ENCODE data around the gene DRD2.

Gene DRD2

GRCh38 chr11:113488931-113489351, 13.7 kb upstream of the DRD2 start:
- Histone ChIP-seq H3K9ac (no peak overlapping the region), H3K4me3 (ENCODE audit: low read depth, low read length) (no peak overlapping the region), H3K4me2 (ENCODE audit: low read length) (no peak overlapping the region), H3K9me3 (ENCODE audit: control insufficient read depth, low read length) (no peaks in the 10 kb centered on the region), H2AFZ (no peak overlapping the region), H3K36me3 (ENCODE audit: control insufficient read depth, insufficient read depth, low read length) (no peaks in the 10 kb centered on the region), H3K27me3 (ENCODE audit: control insufficient read depth, insufficient read depth, low read length) (no peaks in the 10 kb centered on the region), H3K27ac (no peak overlapping the region), H3K79me2 (no peaks in the 10 kb centered on the region), H3K4me1 (no peaks in the 10 kb centered on the region)
- no peak for TF ChIP-seq CTCF (IDR thresholded peaks at IDR 0.05)

GRCh38 chr11:113487622-113488021, 12.4 kb upstream of the DRD2 start:
- no peak for TF ChIP-seq CTCF (IDR thresholded peaks at IDR 0.05)
- H3K9me3 ChIP-seq (ENCODE audit: control insufficient read depth, low read length): no peaks in the 10 kb centered on the region
- H2AFZ ChIP-seq: no peak overlapping the region
- H3K4me3 ChIP-seq (ENCODE audit: low read depth, low read length): no peak overlapping the region
- no peaks in the 10 kb centered on the region for H3K36me3 ChIP-seq (ENCODE audit: control insufficient read depth, insufficient read depth, low read length)
- no peak overlapping the region for H3K4me2 ChIP-seq (ENCODE audit: low read length)
- no peaks in the 10 kb centered on the region for H3K4me1 ChIP-seq
- H3K79me2 ChIP-seq: no peaks in the 10 kb centered on the region
- no peaks in the 10 kb centered on the region for H3K27me3 ChIP-seq (ENCODE audit: control insufficient read depth, insufficient read depth, low read length)
- H3K9ac ChIP-seq: no peak overlapping the region
- H3K27ac ChIP-seq: no peak overlapping the region

- TF ChIP-seq CTCF (IDR thresholded peaks at IDR 0.05): no peak
- Histone ChIP-seq H3K36me3 (ENCODE audit: control insufficient read depth, insufficient read depth, low read length) (no peaks in the 10 kb centered on the region), H3K9ac (no peak overlapping the region), H3K79me2 (no peaks in the 10 kb centered on the region), H3K4me2 (ENCODE audit: low read length) (no peak overlapping the region), H3K4me3 (ENCODE audit: low read depth, low read length) (no peak overlapping the region), H3K4me1 (no peaks in the 10 kb centered on the region), H3K27ac (no peak overlapping the region), H3K9me3 (ENCODE audit: control insufficient read depth, low read length) (no peaks in the 10 kb centered on the region), H2AFZ (no peak overlapping the region), H3K27me3 (ENCODE audit: control insufficient read depth, insufficient read depth, low read length) (no peaks in the 10 kb centered on the region)
Measured at GRCh38 chr11:113484223-113484622, 9.0 kb upstream of the DRD2 start.

- H3K9ac ChIP-seq: no peak overlapping the region
- H3K36me3 ChIP-seq (ENCODE audit: control insufficient read depth, insufficient read depth, low read length): no peaks in the 10 kb centered on the region
- no peak for TF ChIP-seq CTCF (IDR thresholded peaks at IDR 0.05)
- H3K9me3 ChIP-seq (ENCODE audit: control insufficient read depth, low read length): no peaks in the 10 kb centered on the region
- no peak overlapping the region for H3K4me2 ChIP-seq (ENCODE audit: low read length)
- H2AFZ ChIP-seq: no peak overlapping the region
- no peaks in the 10 kb centered on the region for H3K4me1 ChIP-seq
- H3K27ac ChIP-seq: no peak overlapping the region
- no peaks in the 10 kb centered on the region for H3K79me2 ChIP-seq
- H3K27me3 ChIP-seq (ENCODE audit: control insufficient read depth, insufficient read depth, low read length): no peaks in the 10 kb centered on the region
- no peak overlapping the region for H3K4me3 ChIP-seq (ENCODE audit: low read depth, low read length)
Measured at GRCh38 chr11:113481672-113482071, 6.5 kb upstream of the DRD2 start.

GRCh38 chr11:113481226-113481625, 6.0 kb upstream of the DRD2 start:
- H3K4me1 ChIP-seq: no peaks in the 10 kb centered on the region
- TF ChIP-seq CTCF (IDR thresholded peaks at IDR 0.05): no peak
- H3K4me2 ChIP-seq (ENCODE audit: low read length): no peak overlapping the region
- no peak overlapping the region for H3K27ac ChIP-seq
- no peaks in the 10 kb centered on the region for H3K36me3 ChIP-seq (ENCODE audit: control insufficient read depth, insufficient read depth, low read length)
- H3K4me3 ChIP-seq (ENCODE audit: low read depth, low read length): no peak overlapping the region
- H3K27me3 ChIP-seq (ENCODE audit: control insufficient read depth, insufficient read depth, low read length): no peaks in the 10 kb centered on the region
- H3K79me2 ChIP-seq: no peaks in the 10 kb centered on the region
- H3K9me3 ChIP-seq (ENCODE audit: control insufficient read depth, low read length): no peaks in the 10 kb centered on the region
- no peak overlapping the region for H3K9ac ChIP-seq
- H2AFZ ChIP-seq: no peak overlapping the region
